Fibroblast of lung (primary cell): Measurements from ENCODE around the gene TAAR8.

ENCODE experiments used
- EZH2 ChIP-seq: IDR thresholded peaks from 2 replicates; pipeline ENCODE4 v1.5.1; 2012; ENCODE audit warnings: low read length, control low read depth, mild to moderate bottlenecking; ENCODE audit errors: missing control alignments
- TF ChIP-seq, protein P1 (sequence below), 2 donors: IDR thresholded peaks in 1 of 2; conservative IDR thresholded peaks in 1 of 2; 1 replicate in 1 of 2; 2 replicates in 1 of 2; pipeline ENCODE4 v1.5.1; 2011 to 2012; ENCODE audit warnings: low read length in 2 of 2, control low read depth in 1 of 2, inconsistent platforms in 1 of 2, low read depth in 1 of 2, mild to moderate bottlenecking in 1 of 2

DNA sequence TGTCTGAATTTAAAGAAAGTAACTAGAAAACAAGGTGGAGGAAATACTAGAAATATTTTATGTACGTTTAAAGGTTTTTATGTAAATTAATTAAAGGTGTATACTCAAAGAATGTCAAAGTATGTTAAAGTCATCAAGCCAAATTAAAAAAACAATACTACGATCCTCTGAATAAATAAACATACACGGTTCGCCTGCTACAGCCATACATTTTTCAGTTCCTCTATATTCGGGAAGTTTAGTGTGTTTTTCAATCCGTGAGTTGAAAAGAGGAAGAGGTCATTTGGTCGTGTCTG is 40.2 kb upstream of the TAAR8 start:
- TF ChIP-seq, protein P1, sequence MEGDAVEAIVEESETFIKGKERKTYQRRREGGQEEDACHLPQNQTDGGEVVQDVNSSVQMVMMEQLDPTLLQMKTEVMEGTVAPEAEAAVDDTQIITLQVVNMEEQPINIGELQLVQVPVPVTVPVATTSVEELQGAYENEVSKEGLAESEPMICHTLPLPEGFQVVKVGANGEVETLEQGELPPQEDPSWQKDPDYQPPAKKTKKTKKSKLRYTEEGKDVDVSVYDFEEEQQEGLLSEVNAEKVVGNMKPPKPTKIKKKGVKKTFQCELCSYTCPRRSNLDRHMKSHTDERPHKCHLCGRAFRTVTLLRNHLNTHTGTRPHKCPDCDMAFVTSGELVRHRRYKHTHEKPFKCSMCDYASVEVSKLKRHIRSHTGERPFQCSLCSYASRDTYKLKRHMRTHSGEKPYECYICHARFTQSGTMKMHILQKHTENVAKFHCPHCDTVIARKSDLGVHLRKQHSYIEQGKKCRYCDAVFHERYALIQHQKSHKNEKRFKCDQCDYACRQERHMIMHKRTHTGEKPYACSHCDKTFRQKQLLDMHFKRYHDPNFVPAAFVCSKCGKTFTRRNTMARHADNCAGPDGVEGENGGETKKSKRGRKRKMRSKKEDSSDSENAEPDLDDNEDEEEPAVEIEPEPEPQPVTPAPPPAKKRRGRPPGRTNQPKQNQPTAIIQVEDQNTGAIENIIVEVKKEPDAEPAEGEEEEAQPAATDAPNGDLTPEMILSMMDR (conservative IDR thresholded peaks at IDR 0.05 in 1 of 2, IDR thresholded peaks at IDR 0.05 in 1 of 2; ENCODE audit: low read depth in 1 of 2, low read length in 2 of 2) = no peak
- no peak for TF ChIP-seq EZH2
